CD4-positive, alpha-beta T cell treated with Interleukin-2 at 100 ng/mL for 4 hours (primary cell): ENCODE measurements around the gene PPP2R2D.
"Not testable (repeated sequence)": the region's sequence is repeated elsewhere in the genome, so short reads cannot be mapped to it uniquely, and the experiment has no call there.

ENCODE experiments used
- DNase-seq: peaks from one replicate; pipeline ENCODE4 v3.0.0-alpha.2; 2020; ENCODE audit warnings: low spot score

The PPP2R2D gene

GRCh38 chr10:131908151-131908550 is 7.3 kb downstream of the PPP2R2D start:
- no peak for DNase-seq

DNA sequence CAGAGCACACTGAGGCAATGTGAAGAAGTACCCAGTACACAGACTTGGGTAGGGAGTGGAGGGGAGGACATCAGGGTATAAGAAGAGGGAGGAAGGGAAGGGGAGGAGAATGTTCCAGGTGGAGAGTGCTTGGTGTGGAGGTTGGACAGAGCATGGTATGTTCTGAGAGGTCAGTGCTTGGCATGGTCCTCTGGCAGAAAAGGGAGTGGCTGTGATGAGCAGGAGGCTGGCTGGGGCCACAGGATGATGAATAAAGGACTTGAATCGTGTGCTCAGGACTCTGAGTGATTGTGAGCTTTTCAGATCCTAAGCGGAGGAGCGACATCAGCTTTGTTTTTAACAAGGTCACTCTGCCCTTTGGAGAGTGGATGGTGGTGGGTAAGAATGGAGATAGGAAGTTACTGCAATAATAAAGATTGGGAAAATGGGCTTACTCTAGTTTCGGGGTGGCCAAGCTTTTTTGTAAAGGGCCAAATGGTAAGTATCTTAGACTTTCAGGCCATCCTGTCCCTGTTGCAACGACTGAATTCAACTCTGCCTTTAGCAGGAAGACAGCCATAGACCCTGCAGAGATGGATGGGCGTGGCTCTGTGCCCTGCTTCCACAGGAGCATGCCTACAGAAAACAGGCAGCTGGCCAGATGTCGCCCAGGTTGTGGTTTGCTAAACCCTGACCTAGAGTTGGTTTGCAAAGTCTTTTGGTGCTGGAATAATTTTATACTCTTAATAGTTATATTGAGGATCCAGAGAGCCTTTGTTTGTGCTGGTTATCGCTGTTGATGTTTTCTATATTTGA is 8.4 kb downstream of the PPP2R2D start:
- DNase-seq: no peak

- no peak for DNase-seq
Observed at GRCh38 chr10:131909929-131910328, 9.1 kb downstream of the PPP2R2D start.

GRCh38 chr10:131910663-131911314 is 10.0 kb downstream of the PPP2R2D start:
- no peak for DNase-seq

GRCh38 chr10:131911451-131911850 is 10.6 kb downstream of the PPP2R2D start:
- no peak for DNase-seq

GRCh38 chr10:131912620-131913019 is 11.8 kb downstream of the PPP2R2D start:
- no peak for DNase-seq

- DNase-seq: no peak
Observed at GRCh38 chr10:131915484-131915883, 14.7 kb downstream of the PPP2R2D start.

GRCh38 chr10:131915990-131916766 is 15.4 kb downstream of the PPP2R2D start:
- no peak for DNase-seq

- DNase-seq: not testable (repeated sequence)
Observed at GRCh38 chr10:131916767-131917160, 16.0 kb downstream of the PPP2R2D start.

- not testable (repeated sequence) for DNase-seq
Observed at GRCh38 chr10:131917496-131917895, 16.7 kb downstream of the PPP2R2D start.

DNA sequence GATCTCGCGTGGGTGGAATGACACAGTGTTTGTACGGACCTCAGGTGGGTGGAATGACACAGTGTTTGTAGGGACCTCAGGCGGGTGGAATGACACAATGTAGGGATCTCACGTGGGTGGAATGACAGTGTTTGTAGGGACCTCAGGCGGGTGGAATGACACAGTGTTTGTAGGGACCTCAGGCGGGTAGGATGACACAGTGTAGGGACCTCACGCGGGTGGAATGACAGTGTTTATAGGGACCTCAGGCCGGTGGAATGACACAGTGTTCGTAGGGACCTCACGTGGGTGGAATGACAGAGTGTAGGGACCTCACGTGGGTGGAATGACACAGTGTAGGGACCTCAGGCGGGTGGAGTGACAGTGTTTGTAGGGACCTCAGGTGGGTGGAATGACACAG is 18.7 kb downstream of the PPP2R2D start:
- not testable (repeated sequence) for DNase-seq

GRCh38 chr10:131920151-131920550 is 19.3 kb downstream of the PPP2R2D start:
- DNase-seq: no peak

DNA sequence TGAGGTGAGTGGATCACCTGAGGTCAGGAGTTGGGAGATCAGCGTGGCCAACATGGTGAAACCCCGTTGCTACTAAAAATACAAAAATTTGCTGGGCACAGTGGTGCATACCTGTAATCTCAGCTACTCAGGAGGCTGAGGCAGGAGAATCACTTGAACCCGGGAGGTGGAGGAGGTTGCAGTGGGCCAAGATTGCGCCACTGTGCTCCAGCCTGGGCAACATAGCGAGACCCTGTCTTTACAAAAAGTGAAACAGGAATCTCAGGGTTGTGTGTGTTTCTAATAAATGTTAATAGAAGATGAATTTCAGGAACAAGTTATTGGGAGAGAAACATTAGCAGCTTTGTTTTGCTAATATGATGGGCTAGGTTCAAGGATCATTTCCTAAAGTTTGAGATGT is 19.9 kb downstream of the PPP2R2D start:
- DNase-seq: no peak

- DNase-seq: no peak
Observed at GRCh38 chr10:131921184-131921583, 20.4 kb downstream of the PPP2R2D start.

GRCh38 chr10:131923038-131923756 is 22.4 kb downstream of the PPP2R2D start:
- DNase-seq: no peak

GRCh38 chr10:131925011-131925649 is 24.3 kb downstream of the PPP2R2D start:
- no peak for DNase-seq

DNA sequence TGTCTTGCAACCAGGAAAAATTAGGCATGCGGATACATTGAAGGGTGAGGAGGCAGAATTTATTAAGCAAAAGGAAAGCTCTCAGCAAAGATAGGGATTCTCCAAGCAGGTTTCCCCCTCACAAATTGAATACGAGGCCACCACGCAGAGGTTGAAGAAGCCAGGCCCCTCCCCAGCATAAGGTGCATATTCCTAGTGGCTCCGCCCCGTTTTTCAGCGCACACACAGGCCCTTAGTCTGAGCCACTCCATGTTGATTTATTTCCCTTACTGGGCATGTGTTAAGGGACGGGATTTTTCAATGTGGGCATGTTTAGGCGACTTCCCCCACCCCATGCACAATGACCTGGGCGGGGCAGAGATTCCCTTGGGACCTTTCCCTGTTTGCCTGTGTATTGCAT is 24.9 kb downstream of the PPP2R2D start:
- no peak for DNase-seq

DNA sequence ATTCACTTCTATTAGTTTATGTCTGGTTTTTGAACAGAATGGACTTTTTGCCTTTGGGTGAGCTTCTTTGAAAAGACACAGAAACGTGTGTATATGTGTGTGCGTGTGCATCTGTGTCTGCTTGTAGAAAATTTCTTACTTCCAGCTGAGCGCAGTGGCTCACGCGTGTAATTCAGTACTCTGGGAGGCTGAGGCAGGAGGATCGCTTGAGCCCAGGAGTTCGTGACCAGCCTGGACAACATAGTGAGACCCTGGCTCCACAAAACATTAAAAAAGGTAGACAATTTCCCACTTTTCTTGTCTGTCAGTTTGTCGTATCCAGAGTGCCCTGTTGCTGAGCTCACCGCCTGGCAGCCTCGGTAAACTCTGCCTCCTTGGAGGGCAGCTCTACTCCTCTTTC is 25.4 kb downstream of the PPP2R2D start:
- no peak for DNase-seq

GRCh38 chr10:131926743-131927595 is 26.2 kb downstream of the PPP2R2D start:
- no peak for DNase-seq

DNA sequence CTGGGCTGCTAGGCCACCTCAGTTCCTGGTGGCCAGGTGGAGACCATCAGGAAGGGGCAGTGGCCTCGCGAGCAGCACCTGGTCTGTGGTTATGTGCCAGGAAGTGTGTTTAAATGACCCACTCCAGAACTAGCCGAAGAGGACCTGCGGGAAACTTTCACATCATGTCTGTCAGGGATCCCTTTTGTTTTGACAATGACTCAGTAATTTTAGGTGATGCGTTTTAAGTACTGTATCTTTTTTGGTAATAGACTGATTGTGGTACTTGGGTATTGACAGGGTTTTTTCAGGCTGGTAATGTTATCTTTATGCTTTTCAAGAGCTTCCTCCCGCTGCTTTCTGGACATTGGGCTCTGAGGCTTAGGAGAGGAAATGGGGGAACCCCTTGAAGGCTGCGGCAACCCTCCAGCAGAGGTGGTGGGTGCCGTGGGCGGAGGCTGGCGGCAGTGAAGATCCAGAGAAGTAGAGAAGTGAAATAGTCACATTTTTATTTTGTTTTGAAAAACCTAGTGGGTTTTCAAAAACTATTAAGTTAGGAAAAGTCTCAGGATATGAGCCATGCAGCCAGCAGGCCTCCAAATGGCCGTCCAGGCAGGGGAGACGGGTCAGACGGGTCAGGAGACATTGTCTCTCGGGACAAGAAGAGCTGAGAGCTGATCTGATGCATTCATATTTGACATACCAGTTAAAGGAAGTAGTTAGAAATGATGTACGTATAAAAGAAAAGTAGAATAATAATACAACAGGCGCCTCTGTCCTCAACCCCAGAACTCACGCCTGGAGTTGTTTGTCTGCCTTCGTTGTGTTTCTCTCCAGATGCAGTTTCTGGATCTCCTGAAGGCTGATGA is 27.7 kb downstream of the PPP2R2D start:
- peak; percentile 13 for DNase-seq
